NCI-H1417 (cell line): ENCODE measurements around the gene TMCC3.

Source experiments
- DNase-seq, 3 experiments: peaks; one replicate each; lab custom pipeline; 2025; lab: John Stamatoyannopoulos, UW

Gene TMCC3

GRCh38 chr12:94671917-94672316 is 21.6 kb upstream of the TMCC3 start:
- DNase-seq: peak in 1 of 3 experiments; percentile 32

GRCh38 chr12:94670898-94671297 is 20.5 kb upstream of the TMCC3 start:
- DNase-seq: no peak

GRCh38 chr12:94670075-94670474 is 19.7 kb upstream of the TMCC3 start:
- DNase-seq: no peak

GRCh38 chr12:94667031-94667540 is 16.7 kb upstream of the TMCC3 start:
- no peak for DNase-seq

GRCh38 chr12:94666158-94666557 is 15.8 kb upstream of the TMCC3 start:
- DNase-seq: no peak

- no peak for DNase-seq
Measured at GRCh38 chr12:94663702-94664101, 13.3 kb upstream of the TMCC3 start.

- no peak for DNase-seq
Measured at GRCh38 chr12:94663071-94663470, 12.7 kb upstream of the TMCC3 start.

GRCh38 chr12:94660436-94660835 is 10.1 kb upstream of the TMCC3 start:
- no peak for DNase-seq

GRCh38 chr12:94659346-94659930 is 9.1 kb upstream of the TMCC3 start:
- DNase-seq: no peak

- no peak for DNase-seq
Measured at GRCh38 chr12:94658931-94659330, 8.6 kb upstream of the TMCC3 start.

- DNase-seq: no peak
Measured at GRCh38 chr12:94656556-94656955, 6.2 kb upstream of the TMCC3 start.

GRCh38 chr12:94649349-94650142 is 811 bp downstream of the TMCC3 start:
- DNase-seq: peak in 2 of 3 experiments; percentile 68 to 73

- no peak for DNase-seq
Measured at GRCh38 chr12:94648578-94648977, 1.8 kb downstream of the TMCC3 start.

GRCh38 chr12:94644141-94644979 is 6.0 kb downstream of the TMCC3 start:
- DNase-seq: peak in 1 of 3 experiments; percentile 68

GRCh38 chr12:94643606-94644005 is 6.8 kb downstream of the TMCC3 start:
- no peak for DNase-seq

- DNase-seq: no peak
Measured at GRCh38 chr12:94641283-94641682, 9.1 kb downstream of the TMCC3 start.

GRCh38 chr12:94640134-94640928 is 10.0 kb downstream of the TMCC3 start:
- DNase-seq: no peak

GRCh38 chr12:94638521-94638920 is 11.8 kb downstream of the TMCC3 start:
- DNase-seq: no peak

- no peak for DNase-seq
Measured at GRCh38 chr12:94637390-94638113, 12.8 kb downstream of the TMCC3 start.

- DNase-seq: no peak
Measured at GRCh38 chr12:94636462-94637085, 13.8 kb downstream of the TMCC3 start.

GRCh38 chr12:94634717-94635116 is 15.6 kb downstream of the TMCC3 start:
- no peak for DNase-seq
